Breast epithelium (tissue), 4 donors: ENCODE results near the gene PTTG1IP. TPM values are rescaled to one million over a fixed set of nuclear protein-coding genes. Genes with fewer than 3 reads are reported as not detected.

ENCODE experiments used
- DNase-seq, 2 donors: peaks; one replicate each; pipeline ENCODE4 v3.0.0-alpha.2; 2019; ENCODE audit warnings: low spot score in 2 of 2
- H3K27ac ChIP-seq, 2 donors: fragments of 200-600 bp; sonication (generic) in 1 of 2; one replicate each; pipeline ENCODE4 v1.5.1; 2016 to 2019; ENCODE audit warnings: mild to moderate bottlenecking in 1 of 2
- H3K27me3 ChIP-seq, 2 donors: fragments of 200-600 bp; sonication (generic) in 1 of 2; one replicate each; pipeline versions ENCODE4 v1.5.1 to v1.6.0; 2017 to 2019; ENCODE audit warnings: control low read depth in 1 of 2, mild to moderate bottlenecking in 1 of 2
- H3K36me3 ChIP-seq: fragments of 200-600 bp; one replicate; pipeline ENCODE4 v1.5.1; 2019
- H3K4me1 ChIP-seq, 2 donors: fragments of 200-600 bp; sonication (generic); one replicate each; pipeline ENCODE4 v1.5.1; 2016 to 2019; ENCODE audit warnings: control low read depth in 1 of 2
- H3K4me3 ChIP-seq, 3 donors: fragments of 200-600 bp; sonication (generic); 1 replicate in 2 of 3; 2 replicates in 1 of 3; pipeline ENCODE4 v1.5.1; 2016 to 2019; ENCODE audit warnings: mild to moderate bottlenecking in 3 of 3, moderate library complexity in 2 of 3
- H3K9me3 ChIP-seq, 2 donors: fragments of 200-600 bp; sonication (generic) in 1 of 2; one replicate each; pipeline ENCODE4 v1.5.1; 2016 to 2019; ENCODE audit warnings: control low read depth in 1 of 2
- POLR2A ChIP-seq: fragments of 450-650 bp; IDR thresholded peaks from one replicate; pipeline ENCODE4 v1.6.1; 2016; ENCODE audit warnings: antibody characterized with exemption, mild to moderate bottlenecking, moderate library complexity
- POLR2AphosphoS5 ChIP-seq, 3 donors: sonication (generic); formaldehyde crosslinking; IDR thresholded peaks; one replicate each; pipeline ENCODE4 v1.6.1; 2017; ENCODE audit warnings: antibody characterized with exemption in 3 of 3
- intact Hi-C: fragments of 100-400 bp; cut with DNase I; formaldehyde crosslinking; loops from one replicate; pipeline ENCODE4 v1.15.1; 2023; ENCODE audit warnings: low total_unique reads
- total RNA-seq, 3 donors: library from RNA; depleted of rRNA; stranded (reverse); fragments of >200 nt; gene quantifications; one replicate each; pipeline ENCODE4 v1.1.0, GENCODE V29; 2016
- TF ChIP-seq, protein P1 (sequence below), 3 donors: fragments of 450-650 bp; IDR thresholded peaks; one replicate each; pipeline ENCODE4 v1.5.1; 2016 to 2017; ENCODE audit warnings: antibody characterized with exemption in 3 of 3, mild to moderate bottlenecking in 3 of 3, moderate library complexity in 3 of 3

Gene PTTG1IP
- total RNA-seq, 3 donors from 2014 or later, result 187 to 351 (median 272) TPM

DNA sequence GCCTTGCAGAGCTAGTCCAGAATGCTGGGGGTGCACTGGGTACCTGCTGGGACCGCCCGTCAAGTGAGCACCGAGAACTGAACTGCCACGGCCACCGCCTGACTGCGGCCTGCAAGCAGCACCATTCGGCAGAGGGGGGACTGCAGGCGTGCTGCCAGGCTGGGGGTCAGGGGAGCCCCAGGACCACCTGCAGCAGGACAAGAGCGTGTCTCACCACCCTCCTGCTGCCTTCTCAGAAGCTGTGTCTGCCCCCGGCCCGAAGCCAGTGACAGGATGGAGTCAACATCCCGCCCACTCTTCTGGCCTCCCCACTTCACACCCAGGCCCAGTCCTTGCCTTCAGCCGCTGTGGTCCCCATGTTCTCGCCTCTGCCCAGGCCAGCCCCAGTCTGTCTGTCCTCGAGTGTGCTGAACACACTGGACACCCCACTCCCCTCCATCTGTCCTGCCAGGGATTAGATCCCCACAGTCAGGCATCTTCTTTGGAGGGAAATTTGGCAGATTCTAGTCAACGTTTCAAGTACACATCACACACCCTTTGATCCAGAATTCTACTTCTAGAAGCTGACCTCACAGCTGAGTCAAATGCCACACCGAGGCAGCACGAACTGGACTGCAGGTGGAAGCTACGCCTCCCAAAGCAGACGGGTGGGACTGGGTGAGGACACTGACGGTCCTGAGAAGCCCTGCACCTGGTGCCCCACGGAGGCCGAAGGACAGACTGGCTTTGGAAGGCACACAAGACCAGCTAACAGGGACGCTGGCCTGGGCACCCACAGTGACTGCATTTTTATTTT lies 26.0 kb downstream of the PTTG1IP start:
- DNase-seq, result peak in 1 of 2 donors; percentile 49
- peaks cover 9% of the 10 kb centered on the region in 2 donors for H3K4me1 ChIP-seq
- H3K4me3 ChIP-seq, result no peak overlapping the region
- no peaks in the 10 kb centered on the region for H3K27me3 ChIP-seq
- no peaks in the 10 kb centered on the region for H3K9me3 ChIP-seq
- TF ChIP-seq, protein P1, sequence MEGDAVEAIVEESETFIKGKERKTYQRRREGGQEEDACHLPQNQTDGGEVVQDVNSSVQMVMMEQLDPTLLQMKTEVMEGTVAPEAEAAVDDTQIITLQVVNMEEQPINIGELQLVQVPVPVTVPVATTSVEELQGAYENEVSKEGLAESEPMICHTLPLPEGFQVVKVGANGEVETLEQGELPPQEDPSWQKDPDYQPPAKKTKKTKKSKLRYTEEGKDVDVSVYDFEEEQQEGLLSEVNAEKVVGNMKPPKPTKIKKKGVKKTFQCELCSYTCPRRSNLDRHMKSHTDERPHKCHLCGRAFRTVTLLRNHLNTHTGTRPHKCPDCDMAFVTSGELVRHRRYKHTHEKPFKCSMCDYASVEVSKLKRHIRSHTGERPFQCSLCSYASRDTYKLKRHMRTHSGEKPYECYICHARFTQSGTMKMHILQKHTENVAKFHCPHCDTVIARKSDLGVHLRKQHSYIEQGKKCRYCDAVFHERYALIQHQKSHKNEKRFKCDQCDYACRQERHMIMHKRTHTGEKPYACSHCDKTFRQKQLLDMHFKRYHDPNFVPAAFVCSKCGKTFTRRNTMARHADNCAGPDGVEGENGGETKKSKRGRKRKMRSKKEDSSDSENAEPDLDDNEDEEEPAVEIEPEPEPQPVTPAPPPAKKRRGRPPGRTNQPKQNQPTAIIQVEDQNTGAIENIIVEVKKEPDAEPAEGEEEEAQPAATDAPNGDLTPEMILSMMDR (IDR thresholded peaks at IDR 0.05), result no peak
- TF ChIP-seq POLR2A (no peak), POLR2AphosphoS5 (IDR thresholded peaks at IDR 0.05) (no peak)
- H3K27ac ChIP-seq, result no peak overlapping the region
- intact Hi-C loops, result no loop called here
- peaks cover 10% of the 10 kb centered on the region for H3K36me3 ChIP-seq

DNA sequence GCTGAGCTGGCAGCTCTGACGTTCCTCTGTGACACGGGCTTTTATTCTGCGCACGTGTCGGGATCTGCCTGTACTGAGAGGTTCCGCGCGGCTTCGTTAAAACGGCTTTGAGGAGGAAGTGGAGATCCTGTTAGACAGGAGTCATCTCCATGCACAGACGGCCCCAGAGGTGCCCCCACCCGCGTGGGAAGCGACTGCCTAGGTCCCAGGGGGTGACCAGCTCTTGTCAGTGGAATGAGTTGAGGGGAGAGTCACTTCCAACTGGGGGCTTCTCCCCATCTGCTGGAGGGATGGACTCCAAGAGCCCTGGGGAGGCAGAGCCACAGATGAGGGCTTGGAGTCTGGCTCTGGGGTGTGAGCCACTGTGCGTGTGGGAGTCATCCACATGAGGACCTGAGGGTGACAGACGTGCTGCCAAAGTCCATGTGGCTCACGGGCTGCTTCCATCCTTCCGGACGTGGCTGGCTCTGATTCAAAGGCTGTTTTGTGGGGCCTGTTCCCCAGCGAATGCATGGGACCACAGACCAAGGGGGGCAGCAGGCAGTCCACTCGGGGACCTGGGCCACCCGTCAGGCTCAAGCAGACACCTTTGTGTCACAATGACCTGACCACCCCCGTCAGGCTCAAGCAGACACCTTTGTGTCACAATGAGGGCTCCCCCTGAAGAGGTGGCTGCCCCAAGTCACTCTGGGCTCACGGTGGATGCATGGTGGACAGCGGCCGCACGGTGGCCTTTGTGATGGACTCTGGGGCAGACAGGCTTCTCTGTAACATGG lies 26.8 kb downstream of the PTTG1IP start:
- peak; percentile 53 to 62 for DNase-seq
- intact Hi-C loops, result no loop called here
- Histone ChIP-seq H3K27ac (peak overlapping the region in 1 of 2 donors; percentile 14), H3K36me3 (peaks cover 10% of the 10 kb centered on the region), H3K4me3 (peak overlapping the region in 1 of 3 donors; percentile 63), H3K9me3 (no peaks in the 10 kb centered on the region), H3K27me3 (no peaks in the 10 kb centered on the region), H3K4me1 (peaks cover 9% of the 10 kb centered on the region in 2 donors)
- TF ChIP-seq, protein P1 (IDR thresholded peaks at IDR 0.05), result no peak
- no peak for TF ChIP-seq POLR2A

GRCh38 chr21:44846224-44846484 lies 27.3 kb downstream of the PTTG1IP start:
- peaks cover 10% of the 10 kb centered on the region for H3K36me3 ChIP-seq
- no peaks in the 10 kb centered on the region for H3K27me3 ChIP-seq
- DNase-seq, result no peak
- TF ChIP-seq POLR2AphosphoS5 (IDR thresholded peaks at IDR 0.05) (no peak), POLR2A (no peak)
- TF ChIP-seq, protein P1 (IDR thresholded peaks at IDR 0.05), result no peak
- peaks cover 9% of the 10 kb centered on the region in 2 donors for H3K4me1 ChIP-seq
- H3K4me3 ChIP-seq, result peak overlapping the region; percentile 24 to 63 (median 44)
- no peaks in the 10 kb centered on the region for H3K9me3 ChIP-seq
- intact Hi-C loops, result no loop called here
- peak overlapping the region in 1 of 2 donors; percentile 14 for H3K27ac ChIP-seq

DNA sequence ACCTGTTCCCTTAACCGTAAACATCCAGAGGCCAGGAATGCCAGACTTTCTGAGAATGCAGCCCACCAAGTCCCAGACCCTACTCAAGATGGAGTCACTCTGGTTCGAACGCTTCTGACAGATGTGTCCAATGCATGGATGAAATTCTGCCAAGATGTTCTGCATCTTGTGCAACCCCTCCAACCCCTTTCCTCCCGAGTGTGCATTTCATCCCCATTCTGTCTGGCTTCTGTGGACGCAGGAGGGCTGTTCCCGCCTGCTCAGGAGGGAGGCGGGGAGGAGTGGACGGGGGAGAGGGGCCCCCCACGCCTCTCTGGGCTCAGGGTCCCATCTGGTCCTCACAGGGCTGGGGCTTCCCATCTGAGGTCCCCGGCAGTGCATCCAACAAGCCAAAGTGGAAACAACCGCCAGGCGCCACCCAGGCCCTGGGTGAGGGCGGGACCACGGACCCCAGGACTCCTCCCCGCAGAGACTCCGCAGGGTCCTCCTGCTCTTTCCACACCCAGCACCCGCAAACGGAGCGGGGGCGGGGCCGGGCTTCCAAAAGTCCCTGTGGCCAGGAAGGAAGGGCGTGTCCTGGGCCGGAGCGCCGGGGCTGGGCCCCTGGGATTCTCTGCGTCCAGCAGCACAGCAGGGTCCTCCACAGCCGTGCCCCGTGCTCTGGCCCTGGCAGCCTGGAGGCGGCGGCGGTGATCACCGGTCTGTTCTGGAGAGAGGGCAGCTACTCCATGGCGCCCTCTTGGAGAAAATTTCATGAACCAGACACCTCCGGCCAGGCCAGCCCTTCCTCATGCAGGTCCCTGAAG lies 27.9 kb downstream of the PTTG1IP start:
- intact Hi-C loops, result no loop called here
- no peaks in the 10 kb centered on the region for H3K27me3 ChIP-seq
- no peaks in the 10 kb centered on the region for H3K9me3 ChIP-seq
- peak overlapping the region in 1 of 2 donors; percentile 14 for H3K27ac ChIP-seq
- H3K36me3 ChIP-seq, result peaks cover 5% of the 10 kb centered on the region
- peak; percentile 50 to 60 for DNase-seq
- peaks cover 9% of the 10 kb centered on the region in 2 donors for H3K4me1 ChIP-seq
- TF ChIP-seq POLR2AphosphoS5 (IDR thresholded peaks at IDR 0.05) (no peak), POLR2A (no peak)
- TF ChIP-seq, protein P1 (IDR thresholded peaks at IDR 0.05), result no peak
- H3K4me3 ChIP-seq, result peak overlapping the region; percentile 24 to 63 (median 44)
